Measurements from ENCODE around the gene EXPH5.

Gene EXPH5

DNA sequence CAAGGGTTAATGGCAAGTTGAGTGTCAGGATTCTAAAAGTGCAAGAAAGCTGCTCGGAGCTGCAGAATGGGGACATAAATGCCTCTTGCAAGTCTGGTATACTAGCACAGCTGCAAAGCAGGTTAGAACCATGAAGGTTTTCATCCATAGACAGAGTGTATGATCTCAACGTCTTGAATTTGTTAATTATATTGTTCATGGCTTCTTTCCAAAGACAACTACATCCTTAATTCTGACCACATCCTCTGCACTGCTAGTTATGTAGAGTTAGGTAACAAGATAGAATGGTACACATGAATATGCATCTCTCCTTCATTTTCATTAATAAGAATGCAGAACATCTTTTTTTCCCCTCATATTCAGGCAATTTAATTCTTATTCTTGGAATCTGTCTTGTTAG, 34.2 kb downstream of the EXPH5 start:
- no peak for DNase-seq

GRCh38 chr11:108558222-108558621, 35.3 kb downstream of the EXPH5 start:
- DNase-seq, result no peak

DNA sequence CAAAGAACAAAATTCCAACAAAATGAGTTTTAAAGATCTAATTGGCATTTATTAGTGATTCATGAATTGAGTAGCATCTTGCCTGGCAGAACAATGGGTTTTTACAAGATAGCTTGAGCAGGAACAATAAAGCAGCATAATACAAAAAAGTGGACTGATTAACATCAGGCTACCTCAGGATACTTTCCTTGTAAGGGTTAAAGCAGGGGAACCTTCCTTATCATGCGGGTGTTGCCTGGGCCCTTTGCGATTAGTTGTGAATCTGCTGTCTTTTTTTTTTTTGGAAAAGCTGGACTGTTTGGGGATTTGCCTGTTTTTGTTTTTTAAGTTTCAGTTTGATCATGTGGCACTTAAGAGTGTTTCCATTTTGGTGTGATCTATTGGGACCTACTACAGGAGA, 37.5 kb downstream of the EXPH5 start:
- DNase-seq, result no peak

DNA sequence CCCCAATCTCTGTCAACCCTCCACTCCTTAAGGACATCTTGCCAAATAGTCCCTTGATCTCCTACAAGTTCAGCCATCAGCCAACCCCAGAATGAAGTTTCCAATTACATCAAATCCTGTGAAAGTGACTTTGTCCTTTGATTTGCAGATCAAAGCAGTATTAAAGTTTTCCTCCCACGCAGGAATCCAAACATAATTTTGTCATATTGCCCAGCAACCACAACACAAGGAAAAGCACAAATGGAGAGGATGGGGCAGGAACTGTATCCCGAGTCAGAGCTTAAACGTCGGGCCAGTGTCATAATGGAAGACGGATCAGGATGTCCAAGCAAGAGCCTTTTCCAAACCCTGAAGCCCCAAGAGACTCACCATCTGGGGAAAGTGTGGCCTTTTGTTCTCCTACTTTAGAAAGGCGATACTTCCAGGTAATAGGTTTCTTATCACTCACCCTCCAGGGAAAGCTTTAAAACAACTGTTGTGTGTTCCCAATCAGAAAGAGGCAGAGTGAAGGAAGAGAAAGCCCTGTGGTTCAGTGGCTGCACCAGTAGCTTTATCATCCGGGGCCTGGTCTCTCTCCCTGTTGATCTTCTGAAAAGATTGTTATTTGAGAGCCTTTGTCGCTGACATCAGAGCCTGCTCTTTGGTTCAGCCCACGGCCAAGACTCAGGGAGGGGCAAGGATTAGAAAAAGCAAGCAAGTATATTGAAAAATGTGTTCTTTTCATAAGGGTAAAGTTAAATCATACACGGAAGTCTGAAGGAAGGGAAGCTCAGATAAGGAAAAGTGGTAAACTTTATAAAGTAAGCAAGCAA, 41.7 kb downstream of the EXPH5 start:
- no peak for DNase-seq

DNA sequence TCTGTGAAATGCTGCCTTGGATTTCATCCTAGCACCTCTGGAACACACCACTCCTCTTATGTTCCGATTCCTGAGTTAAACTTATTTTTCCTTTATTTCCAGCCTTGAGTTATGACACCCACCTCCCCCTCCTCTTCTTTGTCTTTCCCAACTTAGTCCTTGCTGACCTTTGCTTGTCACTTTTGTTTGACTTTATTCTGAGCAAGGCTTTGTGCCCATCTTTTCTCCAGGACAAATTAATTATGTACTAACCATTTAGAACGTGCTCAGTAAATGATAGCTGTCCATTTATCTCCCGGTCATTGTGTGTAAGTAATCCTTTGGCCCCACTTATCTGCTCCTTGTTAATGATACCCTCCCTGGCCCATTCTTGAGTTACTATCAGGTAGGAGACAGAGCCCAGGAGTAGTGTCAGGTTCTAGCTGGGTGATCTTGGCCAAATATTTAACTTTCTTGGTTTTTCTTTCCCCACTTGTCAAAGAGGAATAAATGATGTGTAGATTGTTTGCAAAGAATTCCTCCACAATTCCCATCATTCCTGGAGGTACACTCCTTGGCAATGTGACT, 44.2 kb downstream of the EXPH5 start:
- DNase-seq, result no peak

DNA sequence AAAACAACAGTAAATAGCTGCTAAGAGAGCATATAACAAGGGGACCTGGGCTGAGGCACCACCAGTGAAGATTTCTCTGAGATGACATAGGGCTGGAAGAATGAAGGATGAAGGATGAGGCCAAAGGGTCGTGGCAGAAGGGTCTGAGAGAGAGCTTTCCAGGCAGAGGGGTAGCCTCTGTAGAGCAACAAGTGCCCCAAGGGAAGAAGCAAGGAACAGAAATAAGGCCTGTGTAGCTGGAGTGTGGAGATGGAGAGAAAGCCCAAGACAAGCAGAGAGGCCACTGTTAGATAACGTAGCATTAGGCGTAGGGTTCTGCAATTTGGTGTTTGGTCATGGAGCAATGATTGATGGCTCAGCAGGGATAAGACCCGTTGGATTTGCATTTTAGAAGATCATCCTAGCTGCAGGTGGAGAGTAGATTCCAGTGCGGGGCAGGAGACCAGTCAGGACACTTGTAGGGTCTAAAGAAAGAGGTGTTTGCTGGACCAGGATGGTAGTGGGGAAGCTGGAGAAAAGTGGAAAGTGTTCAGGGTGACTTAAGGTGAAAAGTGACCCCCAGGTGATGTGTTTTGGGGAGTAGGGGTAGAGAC, 47.6 kb downstream of the EXPH5 start:
- DNase-seq, result no peak

GRCh38 chr11:108543316-108543964, 50.1 kb downstream of the EXPH5 start:
- no peak for DNase-seq

DNA sequence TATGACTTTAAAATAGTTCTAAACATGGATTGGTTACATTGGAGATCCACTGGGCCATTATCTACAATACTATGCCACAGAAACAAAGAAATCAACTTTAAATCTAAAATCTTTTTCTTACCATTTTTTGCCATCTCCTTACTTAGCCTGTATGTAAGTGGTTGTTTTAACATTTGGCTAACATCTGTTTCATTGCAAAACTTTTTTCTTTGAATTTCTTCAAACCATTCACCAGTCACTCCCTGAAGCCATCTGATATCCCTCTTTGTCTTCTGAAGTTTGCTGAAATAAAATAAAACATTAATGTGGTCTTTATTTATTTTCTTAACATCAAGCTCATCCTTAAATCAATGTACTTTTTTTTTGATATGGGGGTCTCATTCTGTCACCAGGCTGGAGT, 52.0 kb downstream of the EXPH5 start:
- DNase-seq, result no peak

DNA sequence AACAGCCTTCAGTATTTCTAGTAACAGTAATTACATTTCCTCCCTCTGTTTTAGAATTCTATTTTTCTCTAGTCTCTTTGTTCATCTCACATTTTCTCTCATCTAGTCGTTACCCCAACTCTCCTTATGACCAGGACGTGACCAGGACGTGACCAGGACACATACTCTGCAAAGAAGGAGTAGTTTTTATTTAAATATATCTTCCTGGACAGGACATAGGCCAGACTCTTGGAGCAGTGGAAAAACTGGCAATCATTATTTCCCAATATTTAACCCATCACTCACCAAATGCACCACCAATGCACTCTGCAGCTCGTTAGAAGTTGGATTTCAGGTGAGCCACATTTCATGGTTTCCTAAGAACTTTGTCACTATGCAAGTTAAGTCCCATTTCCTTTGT, 55.1 kb downstream of the EXPH5 start:
- DNase-seq, result no peak

DNA sequence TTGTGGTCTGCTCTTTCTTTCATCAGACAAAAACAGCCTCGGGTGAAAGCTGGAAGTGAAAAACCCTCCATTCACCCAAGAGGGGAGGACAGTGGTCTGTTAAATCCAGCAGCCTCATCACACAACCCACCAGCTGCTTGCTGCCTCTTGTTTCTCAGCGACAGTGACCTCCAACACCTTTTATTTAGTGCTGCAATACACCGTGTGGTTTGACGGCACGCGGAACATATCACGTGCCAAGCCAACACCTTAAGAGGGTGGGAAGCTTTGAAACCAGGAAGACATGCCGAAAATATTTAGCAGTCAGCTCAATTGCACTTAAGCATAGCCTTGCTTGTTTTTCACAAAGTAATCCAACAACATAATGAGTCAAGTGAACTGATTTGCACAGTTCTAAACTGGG, 55.5 kb downstream of the EXPH5 start:
- DNase-seq, result peak; percentile 18

DNA sequence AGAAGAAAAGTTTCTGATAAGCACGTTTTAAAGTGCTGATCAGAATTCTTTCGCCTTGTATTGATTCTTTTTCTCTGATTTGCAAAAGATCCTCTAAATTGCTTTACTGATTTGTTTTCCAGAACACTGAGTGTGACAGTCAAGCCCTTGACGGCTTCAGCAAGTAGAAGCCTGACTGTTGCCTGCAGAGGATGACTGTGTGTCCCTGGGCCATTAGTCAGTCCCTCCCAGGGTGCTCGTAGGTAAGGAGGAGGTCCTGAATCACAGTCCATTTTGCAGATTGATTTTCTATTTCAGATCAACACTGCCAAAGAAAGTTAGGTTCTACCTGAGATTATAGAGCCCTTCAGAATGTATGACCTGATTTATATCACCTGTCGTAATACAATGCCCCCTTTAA, 56.8 kb downstream of the EXPH5 start:
- DNase-seq, result no peak

DNA sequence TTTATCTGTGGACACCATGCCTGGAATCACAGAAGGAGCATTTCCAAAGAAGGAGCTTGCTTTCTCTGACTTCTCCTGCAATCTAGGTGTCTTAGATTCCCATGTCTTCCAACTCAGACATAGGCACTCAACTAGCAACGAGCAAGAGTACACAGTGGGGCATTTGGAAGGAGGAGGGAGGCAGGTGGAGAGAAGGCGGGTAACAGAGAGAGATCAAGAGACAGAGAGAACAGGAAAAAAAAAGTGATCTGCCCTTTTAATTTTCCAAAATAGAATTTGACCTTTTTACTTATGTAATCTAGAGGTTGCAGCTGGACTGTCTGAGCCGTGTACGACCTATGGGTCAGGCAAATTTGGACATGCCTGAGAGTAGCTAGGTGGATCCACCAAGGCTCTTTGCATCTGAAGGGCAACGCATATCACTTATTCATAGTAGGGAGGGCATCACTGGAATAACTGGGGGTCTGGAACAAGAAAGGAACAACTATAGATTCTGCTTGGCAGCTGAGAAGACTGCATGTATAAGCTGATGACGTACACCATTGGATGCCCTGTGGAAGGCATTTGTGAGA, 58.1 kb downstream of the EXPH5 start:
- no peak for DNase-seq

DNA sequence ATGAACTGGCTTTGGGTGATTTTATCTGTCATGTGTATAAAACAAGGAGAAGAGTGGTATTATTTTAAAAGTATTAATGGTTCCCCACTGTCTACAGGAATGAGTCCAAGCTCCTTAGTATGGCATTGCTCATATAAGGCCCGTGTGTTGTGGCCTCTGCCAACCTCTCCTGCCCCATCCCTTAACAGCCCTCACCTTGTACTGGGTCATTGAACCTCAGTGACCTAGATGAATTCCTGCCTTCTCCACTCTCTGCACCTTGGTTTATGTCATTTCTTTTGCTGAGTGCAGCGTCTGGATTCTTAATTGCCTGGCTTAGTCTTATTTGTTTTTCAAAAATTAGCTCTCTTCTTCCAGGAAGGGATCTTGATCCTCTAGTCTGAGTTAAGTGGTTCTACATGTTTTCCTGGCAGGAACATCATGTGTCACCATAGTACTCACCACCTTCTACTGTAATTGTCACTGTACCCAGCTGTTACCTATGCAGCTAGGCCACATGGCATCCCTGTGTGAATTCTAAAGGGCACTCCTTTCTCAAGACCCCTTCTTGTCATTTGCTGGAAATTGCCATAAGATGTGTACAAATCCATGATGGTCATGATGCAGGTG, 59.2 kb downstream of the EXPH5 start:
- no peak for DNase-seq

DNA sequence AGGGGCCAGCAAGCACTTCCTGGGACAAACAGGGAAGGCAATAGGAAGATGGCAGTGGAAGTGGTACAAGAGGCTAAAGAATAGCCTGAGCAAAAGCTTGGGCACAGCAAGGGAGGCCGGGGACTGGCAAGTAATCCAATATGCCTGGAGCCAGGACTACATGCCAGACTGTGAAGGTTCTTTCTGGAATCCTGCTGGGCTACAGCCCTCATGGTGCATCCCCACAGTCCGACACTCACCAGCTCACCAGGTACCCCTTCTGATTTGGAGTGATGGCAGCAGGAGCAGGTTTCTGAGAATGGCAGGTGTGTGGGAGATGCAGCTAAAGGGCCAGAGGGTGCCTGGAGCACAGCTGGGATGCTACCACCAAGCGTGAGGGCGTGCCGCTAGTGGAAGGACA, 63.1 kb downstream of the EXPH5 start:
- DNase-seq, result no peak

DNA sequence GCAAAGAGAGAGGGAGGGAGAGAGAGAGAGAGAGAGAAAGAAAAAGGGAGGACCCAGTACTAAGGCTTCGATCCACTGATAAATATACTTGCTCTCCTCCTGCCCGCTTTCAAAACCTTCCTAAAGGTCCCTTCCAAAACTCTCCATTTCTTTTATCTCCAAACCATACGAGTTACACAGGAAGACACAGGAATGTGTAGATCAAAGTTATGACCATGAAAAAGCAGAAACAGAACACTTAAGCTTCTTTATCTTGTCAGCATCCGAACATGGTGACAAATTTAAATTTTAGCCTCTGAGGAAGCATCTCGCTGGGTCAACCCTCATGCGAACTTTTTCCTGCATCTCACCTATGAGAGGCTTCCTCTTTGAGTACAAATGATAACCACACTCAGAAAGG, 66.2 kb downstream of the EXPH5 start:
- no peak for DNase-seq

- DNase-seq, result no peak
Measured at GRCh38 chr11:108525161-108525560, 68.4 kb downstream of the EXPH5 start.

- no peak for DNase-seq
Measured at GRCh38 chr11:108524422-108524821, 69.1 kb downstream of the EXPH5 start.

- DNase-seq, result no peak
Measured at GRCh38 chr11:108522318-108522717, 71.2 kb downstream of the EXPH5 start.

- DNase-seq, result no peak
Measured at GRCh38 chr11:108518581-108518980, 75.0 kb downstream of the EXPH5 start.

DNA sequence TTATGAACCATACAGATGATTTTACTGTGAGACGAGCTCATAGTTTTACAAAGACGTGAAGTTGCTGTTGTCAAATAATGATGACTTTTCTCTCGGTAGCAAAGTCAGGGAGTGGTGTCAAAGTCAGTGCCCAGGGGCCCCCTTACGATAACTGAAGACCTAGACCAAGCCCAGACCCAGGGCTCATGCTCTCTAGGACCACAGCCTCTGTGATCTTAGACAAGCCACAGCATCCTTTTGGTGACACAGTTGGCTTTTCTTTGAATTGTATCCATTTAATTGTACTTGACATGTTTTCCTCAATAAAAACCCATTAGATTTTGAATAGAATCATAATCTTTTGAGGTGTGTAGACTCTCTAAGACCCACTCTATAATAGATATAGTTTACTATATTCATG, 77.4 kb downstream of the EXPH5 start:
- no peak for DNase-seq

DNA sequence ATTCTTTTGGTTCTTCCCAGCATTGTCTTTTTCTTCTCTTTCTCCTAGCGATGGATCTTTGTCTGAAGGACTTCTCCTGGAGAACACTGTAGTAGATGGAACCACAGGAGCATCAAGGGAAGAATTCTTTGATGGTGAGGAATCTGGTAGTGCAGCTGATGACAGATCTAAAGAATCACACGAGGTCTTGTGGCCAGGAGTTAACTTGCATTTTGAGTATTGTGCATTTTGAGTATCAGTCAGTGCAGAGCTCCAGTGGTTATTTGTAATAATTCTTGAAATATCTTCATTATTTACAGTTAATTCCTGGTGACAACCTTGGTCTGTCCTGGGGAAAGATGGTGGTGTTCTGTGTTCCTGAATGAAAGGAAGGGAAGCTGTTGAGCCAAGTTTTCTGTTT, 80.9 kb downstream of the EXPH5 start:
- no peak for DNase-seq

DNA sequence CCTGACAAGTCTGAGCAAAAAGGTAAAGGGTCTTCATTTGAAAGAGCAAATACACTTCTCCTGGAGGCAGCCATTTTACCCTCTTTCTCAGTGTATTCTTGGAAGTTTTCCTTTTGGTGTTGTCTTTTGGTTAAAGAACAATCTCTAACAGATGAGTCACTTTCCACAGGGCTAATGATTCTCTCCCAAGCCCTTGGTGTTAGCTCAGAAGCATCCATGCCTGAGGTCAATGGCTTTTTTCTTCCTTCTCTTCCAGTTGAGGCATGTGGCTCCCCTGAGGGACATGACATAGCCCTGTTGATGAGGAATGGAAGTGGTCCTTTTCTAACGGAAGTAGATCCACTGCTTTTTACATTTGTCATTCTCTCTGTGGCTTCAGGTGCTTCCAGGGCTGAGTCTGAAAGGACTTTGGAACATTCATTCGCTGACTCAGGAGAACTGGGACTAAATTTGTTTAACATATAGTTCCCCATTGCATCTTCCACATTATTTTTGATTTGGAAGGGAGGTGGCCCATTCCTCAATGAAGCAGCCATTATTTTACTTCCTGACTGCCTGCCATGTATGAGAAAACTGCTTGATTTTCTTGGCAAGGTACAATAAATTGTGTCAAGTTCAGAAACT, 81.6 kb downstream of the EXPH5 start:
- DNase-seq, result no peak
